NCI-H2196 treated with DMSO at 0.1 percent for 48 hours (cell line): ENCODE data around the gene BOD1.
A peak's percentile ranks its signal among the peaks of the same experiment; 100 is the strongest.

Experiments used
- DNase-seq: peaks from one replicate; lab custom pipeline; 2025; ENCODE audit not compliant: unreplicated experiment; lab: John Stamatoyannopoulos, UW

The BOD1 gene

DNA sequence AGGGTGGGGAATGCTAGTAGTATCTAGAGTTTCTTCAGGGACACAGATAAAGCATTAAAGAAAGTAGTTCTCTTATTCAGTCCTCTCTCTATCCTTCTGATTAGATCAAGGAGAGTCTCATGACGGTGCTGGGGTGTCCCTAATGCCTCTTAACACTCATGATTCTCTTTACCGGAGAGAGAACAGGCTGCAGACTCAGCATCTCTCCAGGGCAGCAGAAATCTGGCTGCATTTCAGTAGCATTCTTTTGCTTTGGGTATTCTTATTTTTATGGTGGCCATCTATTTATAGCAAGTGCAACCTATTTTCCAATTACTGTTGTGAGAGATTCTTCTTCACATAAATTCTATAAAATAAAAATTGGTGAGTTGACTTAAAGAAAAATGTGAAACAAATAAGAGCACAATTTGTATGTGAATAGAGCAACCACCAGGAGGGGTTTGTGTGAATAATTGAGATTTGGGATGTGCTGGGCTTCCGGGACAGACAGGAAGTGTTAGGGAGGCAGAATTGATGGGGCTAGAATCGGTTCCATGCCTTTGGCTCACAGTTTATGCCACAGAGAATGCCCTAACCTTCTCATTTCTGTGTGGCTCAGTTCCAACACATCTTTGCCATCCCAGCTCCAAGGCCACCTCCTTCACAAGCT lies 23.8 kb upstream of the BOD1 start:
- DNase-seq, result no peak

DNA sequence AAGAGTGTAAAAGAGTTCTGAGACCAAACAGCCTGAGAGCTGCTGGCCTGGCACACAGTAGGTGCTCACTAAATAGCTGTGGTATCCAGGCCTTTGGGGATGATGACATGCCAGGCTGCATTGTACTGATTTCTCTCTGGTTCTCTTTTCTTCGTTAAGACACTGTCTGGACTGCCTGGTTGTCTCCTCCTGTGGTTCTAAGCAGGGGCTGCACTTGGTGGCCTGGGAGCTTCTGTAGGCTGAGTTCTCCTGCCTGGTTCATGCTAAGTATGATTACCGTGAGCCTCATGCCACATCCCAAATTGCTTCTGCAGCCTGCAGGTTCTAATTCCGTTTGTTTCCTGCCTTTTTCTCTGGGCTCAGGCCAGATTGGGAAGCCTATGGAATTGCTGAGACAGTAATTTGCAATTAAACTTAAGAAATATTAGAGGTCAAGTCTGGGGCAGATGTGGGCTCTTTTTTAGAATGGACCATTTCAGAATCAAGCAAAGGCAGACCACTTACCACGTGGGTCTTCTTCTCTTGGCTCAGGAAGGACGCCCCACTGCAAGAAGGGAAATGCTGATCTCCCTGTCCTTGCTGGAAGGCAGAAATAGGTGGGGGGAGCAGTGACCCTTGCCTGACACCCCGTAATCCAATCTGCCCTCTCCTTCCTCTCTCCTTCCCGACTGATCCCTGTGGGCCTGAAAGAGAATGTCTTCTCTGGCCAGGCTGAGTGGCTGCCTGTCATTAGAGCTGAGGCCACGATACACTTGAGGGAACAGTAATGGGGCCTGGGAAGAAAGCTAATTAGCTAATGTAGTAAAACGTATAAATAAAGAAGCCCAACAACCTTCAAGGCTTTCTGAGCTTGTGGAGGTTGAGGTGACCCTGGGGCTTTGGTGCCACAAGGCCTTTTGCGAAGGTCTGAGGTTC lies 21.9 kb upstream of the BOD1 start:
- no peak for DNase-seq

DNA sequence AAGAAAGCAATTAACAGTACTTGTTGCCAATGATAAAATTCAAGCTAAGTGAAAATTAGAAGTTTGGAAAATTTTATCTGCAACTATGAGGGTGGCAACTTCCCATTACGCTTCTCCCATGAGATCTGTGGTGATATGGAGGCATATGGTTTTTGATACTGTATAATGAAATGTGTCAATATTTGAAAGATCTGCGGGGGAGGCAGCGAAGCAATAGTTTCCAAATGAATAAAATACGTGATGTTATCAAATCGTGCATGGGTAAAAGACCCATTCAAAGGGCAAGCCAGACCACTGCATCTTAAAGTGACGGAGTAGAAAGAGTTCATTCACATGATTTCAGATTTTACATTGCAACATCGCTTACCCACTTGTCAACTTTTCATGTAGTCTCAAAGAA lies 20.9 kb upstream of the BOD1 start:
- DNase-seq, result no peak

DNA sequence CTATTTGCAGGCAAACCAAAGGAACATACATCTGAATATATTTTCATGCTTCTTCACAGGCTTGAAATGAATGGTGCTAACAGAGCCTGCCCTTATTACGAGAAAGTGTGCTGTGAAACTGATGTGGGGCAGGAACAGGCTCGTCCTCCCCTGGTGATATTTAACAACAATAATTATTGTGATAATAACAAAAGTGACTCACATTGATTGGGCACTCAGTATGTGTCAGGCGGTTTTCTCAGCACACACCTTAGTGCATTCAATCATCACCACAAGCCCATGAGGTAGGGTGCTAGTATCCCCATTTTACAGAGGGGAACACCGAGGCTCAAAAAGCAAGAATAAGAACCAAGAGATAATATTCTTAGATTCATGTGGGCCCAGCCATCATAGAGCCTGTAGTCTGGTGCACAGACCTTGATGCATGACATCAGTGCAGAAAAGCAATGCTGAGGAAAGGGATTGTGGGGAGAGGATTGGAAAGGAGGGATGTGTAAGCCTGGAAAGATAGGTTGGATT lies 18.1 kb upstream of the BOD1 start:
- DNase-seq, result no peak

DNA sequence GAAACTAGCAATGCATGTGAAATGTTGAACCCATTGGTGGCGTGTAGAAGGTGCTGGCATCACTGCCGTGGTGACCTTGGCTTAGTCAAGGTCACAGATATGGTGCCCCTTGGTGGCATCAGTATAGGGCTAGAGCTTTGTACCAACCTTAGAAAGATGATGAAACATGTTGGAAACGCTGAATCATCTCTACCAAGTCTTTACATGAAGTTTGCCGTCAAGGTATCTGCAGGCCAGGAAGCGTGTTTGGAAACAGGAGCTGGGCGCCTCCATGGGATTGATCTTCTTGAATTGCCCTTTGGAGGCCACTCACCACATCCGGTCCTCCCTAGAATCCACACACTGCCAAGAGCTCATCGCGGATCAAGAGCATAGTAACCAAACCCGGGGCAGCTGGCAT lies 16.9 kb upstream of the BOD1 start:
- peak; percentile 2 for DNase-seq

DNA sequence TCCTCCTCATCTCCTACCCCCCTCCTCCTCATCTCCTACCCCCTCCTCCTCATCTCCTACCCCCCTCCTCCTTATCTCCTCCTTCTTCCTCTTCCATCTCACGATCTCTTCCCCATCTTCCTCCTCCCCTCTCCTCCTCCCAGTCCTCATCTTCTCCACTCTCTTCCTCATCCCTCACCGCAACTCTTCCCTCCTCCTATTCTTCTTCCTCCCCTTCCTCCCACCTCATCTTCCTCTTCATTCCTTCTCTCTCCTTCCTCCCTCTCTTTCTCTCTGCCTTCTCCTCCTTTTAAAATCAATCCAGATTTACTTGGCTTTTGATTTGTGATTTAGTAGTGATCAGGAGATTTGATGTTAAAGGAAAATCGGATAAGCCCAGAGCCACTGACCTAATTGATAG lies 15.0 kb upstream of the BOD1 start:
- no peak for DNase-seq

DNA sequence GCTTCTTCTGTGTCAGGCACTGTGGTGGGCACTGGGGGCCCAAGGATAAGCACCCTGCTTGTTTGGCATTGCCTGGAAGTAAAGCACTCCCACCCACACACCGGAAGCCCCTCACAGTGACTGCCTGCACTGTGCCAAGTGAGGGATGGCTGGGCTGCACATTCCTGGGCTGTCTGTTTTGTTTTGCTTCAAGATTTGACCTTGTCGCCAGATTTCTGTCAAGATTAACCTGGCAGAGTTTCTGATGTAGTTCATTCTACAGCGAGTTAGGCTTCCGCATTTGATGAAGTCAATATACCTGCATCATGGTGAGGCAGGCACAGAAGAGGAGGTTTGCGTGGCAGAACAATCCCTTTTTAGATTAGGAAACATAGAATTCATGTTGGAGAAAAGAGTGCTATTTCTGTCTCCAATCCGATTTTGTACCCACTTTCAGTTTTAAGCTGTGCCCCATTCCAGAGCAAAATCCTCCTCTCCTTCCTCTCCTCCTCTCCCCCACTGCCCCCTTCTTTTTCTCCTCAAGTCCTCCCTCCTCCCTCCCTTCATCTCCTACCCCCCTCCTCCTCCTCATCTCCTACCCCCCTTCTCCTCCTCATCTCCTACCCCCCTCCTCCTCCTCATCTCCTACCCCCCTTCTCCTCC lies 14.4 kb upstream of the BOD1 start:
- DNase-seq, result no peak

DNA sequence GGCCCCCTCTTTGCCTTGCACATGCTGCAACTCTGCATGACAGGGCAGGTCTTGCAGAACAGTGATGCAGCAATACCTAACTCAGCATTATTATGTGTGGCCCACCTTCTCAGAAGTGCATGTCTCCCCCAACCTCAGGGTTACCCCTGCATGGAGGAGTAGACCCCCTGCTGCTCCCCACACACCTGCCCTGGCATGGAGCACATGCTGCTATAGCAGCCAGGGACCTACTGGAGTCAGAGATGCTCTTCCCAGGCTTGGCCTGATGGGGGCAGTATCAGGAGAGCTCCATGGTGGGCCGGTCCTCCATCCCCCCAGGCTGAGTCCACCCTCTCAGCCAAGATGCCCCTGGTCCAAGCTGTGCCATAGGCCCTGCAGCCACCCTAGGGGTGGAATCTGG lies 13.2 kb upstream of the BOD1 start:
- no peak for DNase-seq

DNA sequence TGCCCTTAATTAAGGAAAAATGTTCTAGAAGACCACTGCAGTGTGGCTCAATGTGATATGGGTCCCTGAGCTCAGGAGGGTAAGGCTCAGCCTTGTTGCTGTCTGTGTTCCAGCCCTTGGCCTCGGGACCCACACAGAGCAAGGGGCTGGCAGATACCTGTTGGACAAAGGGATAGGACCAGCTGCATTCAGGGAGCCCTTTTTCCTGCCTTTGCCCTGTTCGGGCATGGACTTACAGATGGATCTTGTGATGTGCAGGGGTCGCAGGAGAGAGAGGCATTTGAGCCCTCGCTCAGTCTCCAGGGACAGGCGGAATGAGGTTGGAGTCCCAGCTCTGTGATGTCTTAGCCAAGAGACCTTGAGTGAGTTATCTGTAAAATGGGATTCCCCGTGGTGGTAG lies 12.1 kb upstream of the BOD1 start:
- DNase-seq, result no peak

DNA sequence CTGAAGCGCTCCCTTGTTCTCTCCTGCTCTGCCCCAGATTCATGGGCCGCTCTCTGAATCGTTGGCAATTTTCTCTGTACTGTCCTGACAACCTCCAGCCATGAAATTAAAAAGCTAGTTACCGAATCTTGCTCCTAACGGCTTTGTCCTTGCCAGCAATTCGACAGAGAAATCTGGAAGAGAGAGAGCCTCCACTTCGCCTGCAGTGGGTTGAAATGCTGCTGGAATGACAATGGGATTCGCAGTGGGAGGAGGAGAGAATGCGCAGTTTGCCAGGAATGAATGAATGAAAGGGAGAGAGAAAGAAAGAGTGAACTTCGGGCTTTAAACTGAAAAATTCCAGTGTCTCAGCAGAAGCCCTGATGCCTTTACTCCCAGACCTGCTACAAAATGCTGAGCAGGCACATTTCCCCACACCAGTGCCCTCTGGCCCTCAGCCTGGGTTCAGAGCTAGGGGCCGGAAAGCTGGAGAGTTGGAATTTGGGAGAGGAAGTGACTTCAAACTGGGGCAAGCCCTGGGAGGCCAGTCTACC lies 11.5 kb upstream of the BOD1 start:
- DNase-seq, result no peak

DNA sequence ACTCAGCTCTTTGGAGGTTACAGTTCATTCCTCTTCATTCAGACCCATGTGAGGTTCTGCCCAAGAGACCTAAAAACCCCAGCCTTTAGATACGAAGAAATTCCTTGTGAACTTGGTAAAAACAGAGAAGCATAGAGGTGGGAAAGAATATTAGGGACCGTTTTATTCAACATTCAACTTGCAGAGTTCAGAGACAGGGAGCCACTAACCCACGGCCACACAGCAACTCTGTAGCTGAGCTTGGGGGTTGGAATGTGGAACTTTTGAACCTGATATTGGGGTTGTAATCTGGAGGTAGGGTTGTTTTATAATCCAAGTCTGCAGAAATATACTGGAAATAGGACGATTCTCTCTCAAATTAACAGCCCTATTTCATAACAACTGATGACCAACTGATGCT lies 10.8 kb upstream of the BOD1 start:
- no peak for DNase-seq

DNA sequence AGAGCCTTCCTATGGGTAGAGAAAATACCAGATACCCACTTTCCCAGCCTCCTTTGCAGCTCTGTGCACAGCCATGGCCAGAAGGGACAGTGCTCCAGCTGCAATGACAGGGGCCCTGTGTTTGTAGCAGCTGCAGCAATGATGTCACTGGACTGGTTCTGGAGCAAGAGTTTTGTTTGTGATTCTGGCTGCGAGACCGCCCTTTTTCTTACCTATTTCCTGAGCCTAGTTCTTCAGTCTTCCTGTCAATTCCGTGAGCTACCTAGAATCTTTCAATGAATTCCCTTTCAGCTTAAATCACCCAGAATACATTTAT lies 10.0 kb upstream of the BOD1 start:
- no peak for DNase-seq

- no peak for DNase-seq
These were observed 9.4 kb upstream of the BOD1 start for GRCh38 chr5:173625673-173626504.

DNA sequence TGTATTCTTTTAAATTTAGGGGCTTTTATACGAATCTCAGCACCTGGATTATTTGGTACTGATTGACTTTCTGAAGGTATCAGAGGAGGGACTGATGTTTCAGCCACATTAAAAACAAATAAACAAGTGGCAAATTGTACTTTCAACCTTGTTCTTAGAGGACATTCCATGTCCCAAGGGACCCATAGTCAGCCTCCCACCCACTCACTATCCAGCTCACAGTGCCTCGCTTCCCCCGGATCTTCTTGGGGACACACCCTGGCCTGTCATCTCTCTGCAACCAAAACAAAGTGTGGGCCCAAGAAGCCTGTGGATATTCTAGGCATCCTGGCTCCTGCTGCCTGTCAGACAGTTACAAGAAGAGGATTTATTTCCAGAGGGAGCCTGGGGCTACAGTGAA lies 8.8 kb upstream of the BOD1 start:
- DNase-seq, result no peak

DNA sequence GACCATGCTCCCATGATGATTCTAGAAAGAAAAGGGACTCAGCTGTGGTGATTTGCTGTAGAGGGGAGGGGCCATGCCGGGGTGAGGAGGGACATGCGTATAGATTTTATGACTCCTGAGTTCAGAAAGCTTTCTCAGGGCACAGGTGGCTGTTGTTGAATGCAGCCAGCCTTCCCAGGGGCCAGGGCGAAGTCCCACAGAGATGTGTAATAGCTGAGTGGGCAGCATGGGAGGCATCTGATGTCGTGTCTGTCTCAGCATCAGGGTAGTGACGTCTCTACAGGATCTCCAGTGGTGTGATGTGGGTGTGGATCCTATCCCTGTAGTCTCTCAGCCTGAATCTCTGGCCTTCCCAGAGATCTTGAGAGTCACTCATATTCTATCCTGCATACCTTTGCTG lies 7.8 kb upstream of the BOD1 start:
- DNase-seq, result no peak

DNA sequence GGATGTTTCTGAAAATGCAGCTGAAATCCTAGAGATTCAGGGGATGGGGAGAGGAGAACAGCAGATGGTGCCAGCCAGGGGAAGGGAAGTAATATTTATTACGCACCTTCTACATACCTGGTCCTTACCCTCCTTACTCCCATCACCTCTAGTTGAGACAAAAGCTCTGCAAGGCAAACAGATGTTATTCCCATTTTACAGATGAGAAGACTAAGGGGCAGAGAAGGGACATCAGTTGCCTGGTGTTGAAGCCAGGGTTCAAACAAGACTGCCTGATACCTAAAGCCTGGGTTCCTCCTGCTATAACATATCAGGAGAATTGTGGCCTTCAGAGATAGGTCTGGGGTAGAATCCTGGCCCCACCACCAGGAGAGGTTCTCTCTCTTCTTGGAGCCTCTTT lies 7.3 kb upstream of the BOD1 start:
- DNase-seq, result no peak

GRCh38 chr5:173623296-173623771 lies 6.9 kb upstream of the BOD1 start:
- DNase-seq, result no peak

DNA sequence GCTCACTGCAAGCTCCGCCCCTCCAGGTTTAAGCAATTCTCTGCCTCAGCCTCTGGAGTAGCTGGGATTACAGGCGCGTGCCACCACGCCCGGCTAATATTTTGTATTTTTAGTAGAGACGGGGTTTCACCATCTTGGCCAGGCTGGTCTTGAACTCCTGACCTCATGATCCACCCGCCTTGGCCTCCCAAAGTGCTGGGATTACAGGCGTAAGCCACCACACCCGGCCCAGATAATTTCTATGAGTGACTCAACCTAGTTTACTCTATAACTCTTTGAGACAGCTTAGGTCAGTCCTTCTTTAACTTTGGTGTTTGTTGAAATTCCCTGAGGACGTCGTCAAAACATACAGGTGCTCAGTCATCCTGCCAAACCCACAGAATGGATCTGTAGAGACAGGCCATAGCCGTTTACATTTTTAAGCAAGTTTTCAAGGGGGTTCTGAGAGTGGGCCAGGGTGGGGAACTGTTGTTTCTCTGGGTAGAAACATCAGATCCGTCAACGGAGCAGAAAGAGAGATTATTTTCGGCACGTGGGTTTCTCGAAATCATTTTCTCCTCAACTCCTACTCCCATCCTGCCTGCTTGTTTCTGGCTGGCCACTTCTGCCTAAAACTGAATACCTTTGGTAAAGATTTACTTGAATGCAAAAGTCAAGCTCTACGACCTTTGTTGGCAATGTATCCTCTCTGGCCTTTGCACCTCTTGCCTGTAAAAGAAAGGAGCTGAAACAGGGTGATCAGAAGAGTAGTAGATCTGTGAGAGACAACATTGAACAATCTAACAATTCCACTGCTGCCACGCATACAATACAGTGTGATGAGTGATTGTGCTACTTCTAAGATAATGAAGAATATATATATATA lies 6.0 kb upstream of the BOD1 start:
- DNase-seq, result no peak

- DNase-seq, result no peak
These were observed 4.3 kb upstream of the BOD1 start for GRCh38 chr5:173620784-173621183.
